HG03045 (cell line): ENCODE results near the gene ANO4.

Experiments
- ATAC-seq: cut with Tn5 transposase; IDR thresholded peaks from one replicate; pipeline ENCODE4 v1.9.1; 2021; ENCODE audit warnings: mild to moderate bottlenecking, moderate library complexity; ENCODE audit not compliant: unreplicated experiment

ANO4 gene

GRCh38 chr12:100794441-100795173 is at the start of gene ANO4:
Gene ANO4, plus strand, starts transcription at chr12:100794776. Its CDS starts 107,010 bp downstream, at chr12:100901786.
- ATAC-seq, result no peak

GRCh38 chr12:100745378-100746071 is 49.1 kb upstream of the ANO4 start:
- no peak for ATAC-seq

- no peak for ATAC-seq
Observed at GRCh38 chr12:100752841-100753240, 41.7 kb upstream of the ANO4 start.

- no peak for ATAC-seq
Observed at GRCh38 chr12:100753837-100754236, 40.7 kb upstream of the ANO4 start.

- ATAC-seq, result no peak
Observed at GRCh38 chr12:100755186-100755585, 39.4 kb upstream of the ANO4 start.

- ATAC-seq, result no peak
Observed at GRCh38 chr12:100758083-100758482, 36.5 kb upstream of the ANO4 start.

- no peak for ATAC-seq
Observed at GRCh38 chr12:100767371-100767770, 27.2 kb upstream of the ANO4 start.

- no peak for ATAC-seq
Observed at GRCh38 chr12:100767950-100768349, 26.6 kb upstream of the ANO4 start.

GRCh38 chr12:100778967-100779590 is 15.5 kb upstream of the ANO4 start:
- no peak for ATAC-seq

- no peak for ATAC-seq
Observed at GRCh38 chr12:100789146-100789545, 5.4 kb upstream of the ANO4 start.

GRCh38 chr12:100789975-100790374 is 4.6 kb upstream of the ANO4 start:
- ATAC-seq, result no peak

- no peak for ATAC-seq
Observed at GRCh38 chr12:100790552-100790951, 4.0 kb upstream of the ANO4 start.

GRCh38 chr12:100793182-100793581 is 1.4 kb upstream of the ANO4 start:
- ATAC-seq, result no peak

GRCh38 chr12:100795174-100795799 is 711 bp downstream of the ANO4 start:
- no peak for ATAC-seq

- no peak for ATAC-seq
Observed at GRCh38 chr12:100795800-100796179, 1.2 kb downstream of the ANO4 start.

GRCh38 chr12:100796621-100797020 is 2.0 kb downstream of the ANO4 start:
- no peak for ATAC-seq

- ATAC-seq, result no peak
Observed at GRCh38 chr12:100797246-100797645, 2.7 kb downstream of the ANO4 start.

- no peak for ATAC-seq
Observed at GRCh38 chr12:100797786-100798185, 3.2 kb downstream of the ANO4 start.

- ATAC-seq, result no peak
Observed at GRCh38 chr12:100798286-100799160, 3.9 kb downstream of the ANO4 start.

- ATAC-seq, result no peak
Observed at GRCh38 chr12:100799770-100800169, 5.2 kb downstream of the ANO4 start.

- ATAC-seq, result no peak
Observed at GRCh38 chr12:100800723-100801122, 6.1 kb downstream of the ANO4 start.
